Measurements from ENCODE around the gene CEL. TPM values are rescaled to one million over a fixed set of nuclear protein-coding genes. Genes with fewer than 3 reads are reported as not detected.
"Not testable (repeated sequence)": the region's sequence is repeated elsewhere in the genome, so short reads cannot be mapped to it uniquely, and the experiment has no call there.

Gene CEL
- total RNA-seq, 1 donor from 2014 or later = 2.0 TPM

GRCh38 chr9:133070500-133070961 is 8.8 kb downstream of the CEL start:
- H3K36me3 Mint-ChIP-seq (ENCODE audit: low read depth); H3K27me3 Mint-ChIP-seq (ENCODE audit: low read depth); DNase-seq (ENCODE audit: low spot score); H3K27ac Mint-ChIP-seq; intact Hi-C loops (cut with micrococcal nuclease); H3K9me3 Mint-ChIP-seq; H3K4me3 Mint-ChIP-seq (ENCODE audit: low read depth); H3K4me1 Mint-ChIP-seq (ENCODE audit: low read depth): not testable (repeated sequence)

- intact Hi-C loops (cut with micrococcal nuclease) = not testable (repeated sequence)
Observed at GRCh38 chr9:133070985-133071384, 9.2 kb downstream of the CEL start.

GRCh38 chr9:133071484-133072150 is 9.8 kb downstream of the CEL start:
- H3K36me3 Mint-ChIP-seq (ENCODE audit: low read depth) = no peaks in the 10 kb centered on the region
- H3K4me3 Mint-ChIP-seq (ENCODE audit: low read depth) = no peak overlapping the region
- no peak overlapping the region for H3K27ac Mint-ChIP-seq
- intact Hi-C loops (cut with micrococcal nuclease) = no loop called here
- no peak for DNase-seq (ENCODE audit: low spot score)
- H3K27me3 Mint-ChIP-seq (ENCODE audit: low read depth) = peaks cover 6% of the 10 kb centered on the region
- no peaks in the 10 kb centered on the region for H3K4me1 Mint-ChIP-seq (ENCODE audit: low read depth)
- no peaks in the 10 kb centered on the region for H3K9me3 Mint-ChIP-seq

More at GRCh38 chr9:133070985-133071384, 9.2 kb downstream of the CEL start:
- not testable (repeated sequence) for DNase-seq (ENCODE audit: low spot score); H3K27ac Mint-ChIP-seq; H3K4me3 Mint-ChIP-seq (ENCODE audit: low read depth); H3K27me3 Mint-ChIP-seq (ENCODE audit: low read depth); H3K4me1 Mint-ChIP-seq (ENCODE audit: low read depth); H3K36me3 Mint-ChIP-seq (ENCODE audit: low read depth); H3K9me3 Mint-ChIP-seq

GRCh38 chr9:133072210-133072609 is 10.4 kb downstream of the CEL start:
- H3K36me3 Mint-ChIP-seq (ENCODE audit: low read depth); H3K27ac Mint-ChIP-seq; DNase-seq (ENCODE audit: low spot score); intact Hi-C loops (cut with micrococcal nuclease); H3K27me3 Mint-ChIP-seq (ENCODE audit: low read depth); H3K9me3 Mint-ChIP-seq; H3K4me3 Mint-ChIP-seq (ENCODE audit: low read depth); H3K4me1 Mint-ChIP-seq (ENCODE audit: low read depth): not testable (repeated sequence)

GRCh38 chr9:133073086-133074014 is 11.6 kb downstream of the CEL start:
- Mint-ChIP-seq H3K36me3 (ENCODE audit: low read depth) (no peaks in the 10 kb centered on the region), H3K9me3 (no peaks in the 10 kb centered on the region), H3K27me3 (ENCODE audit: low read depth) (peaks cover 9% of the 10 kb centered on the region), H3K4me1 (ENCODE audit: low read depth) (no peaks in the 10 kb centered on the region), H3K27ac (no peak overlapping the region), H3K4me3 (ENCODE audit: low read depth) (no peak overlapping the region)
- intact Hi-C loops (cut with micrococcal nuclease) = no loop called here
- no peak for DNase-seq (ENCODE audit: low spot score)

GRCh38 chr9:133074111-133074651 is 12.4 kb downstream of the CEL start:
- H3K27ac Mint-ChIP-seq = no peak overlapping the region
- intact Hi-C loops (cut with micrococcal nuclease) = no loop called here
- no peak overlapping the region for H3K4me3 Mint-ChIP-seq (ENCODE audit: low read depth)
- no peaks in the 10 kb centered on the region for H3K36me3 Mint-ChIP-seq (ENCODE audit: low read depth)
- DNase-seq (ENCODE audit: low spot score) = no peak
- no peaks in the 10 kb centered on the region for H3K9me3 Mint-ChIP-seq
- H3K27me3 Mint-ChIP-seq (ENCODE audit: low read depth) = peaks cover 9% of the 10 kb centered on the region
- no peaks in the 10 kb centered on the region for H3K4me1 Mint-ChIP-seq (ENCODE audit: low read depth)

GRCh38 chr9:133075925-133076630 is 14.3 kb downstream of the CEL start:
- Mint-ChIP-seq H3K27me3 (ENCODE audit: low read depth) (peaks cover 15% of the 10 kb centered on the region), H3K27ac (no peak overlapping the region), H3K4me3 (ENCODE audit: low read depth) (no peak overlapping the region), H3K9me3 (no peaks in the 10 kb centered on the region), H3K36me3 (ENCODE audit: low read depth) (no peaks in the 10 kb centered on the region), H3K4me1 (ENCODE audit: low read depth) (no peaks in the 10 kb centered on the region)
- no peak for DNase-seq (ENCODE audit: low spot score)
- intact Hi-C loops (cut with micrococcal nuclease) = no loop called here

GRCh38 chr9:133076691-133077090 is 14.9 kb downstream of the CEL start:
- H3K27me3 Mint-ChIP-seq (ENCODE audit: low read depth) = peaks cover 15% of the 10 kb centered on the region
- H3K27ac Mint-ChIP-seq = no peak overlapping the region
- no peak overlapping the region for H3K4me3 Mint-ChIP-seq (ENCODE audit: low read depth)
- no peak for DNase-seq (ENCODE audit: low spot score)
- no peaks in the 10 kb centered on the region for H3K36me3 Mint-ChIP-seq (ENCODE audit: low read depth)
- intact Hi-C loops (cut with micrococcal nuclease) = no loop called here
- no peaks in the 10 kb centered on the region for H3K4me1 Mint-ChIP-seq (ENCODE audit: low read depth)
- no peaks in the 10 kb centered on the region for H3K9me3 Mint-ChIP-seq

- H3K36me3 Mint-ChIP-seq (ENCODE audit: low read depth) = no peaks in the 10 kb centered on the region
- H3K4me1 Mint-ChIP-seq (ENCODE audit: low read depth) = no peaks in the 10 kb centered on the region
- no peak overlapping the region for H3K27ac Mint-ChIP-seq
- H3K27me3 Mint-ChIP-seq (ENCODE audit: low read depth) = peaks cover 15% of the 10 kb centered on the region
- intact Hi-C loops (cut with micrococcal nuclease) = no loop called here
- H3K9me3 Mint-ChIP-seq = no peaks in the 10 kb centered on the region
- no peak for DNase-seq (ENCODE audit: low spot score)
- H3K4me3 Mint-ChIP-seq (ENCODE audit: low read depth) = no peak overlapping the region
Observed at GRCh38 chr9:133078486-133078885, 16.7 kb downstream of the CEL start.

GRCh38 chr9:133080161-133080560 is 18.4 kb downstream of the CEL start:
- no peaks in the 10 kb centered on the region for H3K36me3 Mint-ChIP-seq (ENCODE audit: low read depth)
- peaks cover 15% of the 10 kb centered on the region for H3K27me3 Mint-ChIP-seq (ENCODE audit: low read depth)
- no peaks in the 10 kb centered on the region for H3K9me3 Mint-ChIP-seq
- intact Hi-C loops (cut with micrococcal nuclease) = no loop called here
- H3K4me1 Mint-ChIP-seq (ENCODE audit: low read depth) = no peaks in the 10 kb centered on the region
- no peak overlapping the region for H3K4me3 Mint-ChIP-seq (ENCODE audit: low read depth)
- DNase-seq (ENCODE audit: low spot score) = no peak
- no peak overlapping the region for H3K27ac Mint-ChIP-seq

- H3K36me3 Mint-ChIP-seq (ENCODE audit: low read depth); H3K27ac Mint-ChIP-seq; H3K4me1 Mint-ChIP-seq (ENCODE audit: low read depth); DNase-seq (ENCODE audit: low spot score); H3K27me3 Mint-ChIP-seq (ENCODE audit: low read depth); H3K4me3 Mint-ChIP-seq (ENCODE audit: low read depth); intact Hi-C loops (cut with micrococcal nuclease); H3K9me3 Mint-ChIP-seq: not testable (repeated sequence)
Observed at GRCh38 chr9:133080786-133081779, 19.3 kb downstream of the CEL start.

Data from activated T-helper 2 cell treated with anti-CD3 and anti-CD28 coated beads, Interferon-gamma antibody, Interleukin-2, Interleukin-4, amounts not matched to agents 10 μg/mL and 5 μg/mL and 100 μg/mL, durations not matched to agents 14 hours and 24 hours and 36 hours (primary cell).